Amniotic stem cell (primary cell): ENCODE results near the gene FGF4.

Experiments used
- DNase-seq: peaks from one replicate; lab custom pipeline; 2025; lab: John Stamatoyannopoulos, UW

The FGF4 gene

GRCh38 chr11:69807106-69807815, 32.1 kb upstream of the FGF4 start:
- DNase-seq: no peak

DNA sequence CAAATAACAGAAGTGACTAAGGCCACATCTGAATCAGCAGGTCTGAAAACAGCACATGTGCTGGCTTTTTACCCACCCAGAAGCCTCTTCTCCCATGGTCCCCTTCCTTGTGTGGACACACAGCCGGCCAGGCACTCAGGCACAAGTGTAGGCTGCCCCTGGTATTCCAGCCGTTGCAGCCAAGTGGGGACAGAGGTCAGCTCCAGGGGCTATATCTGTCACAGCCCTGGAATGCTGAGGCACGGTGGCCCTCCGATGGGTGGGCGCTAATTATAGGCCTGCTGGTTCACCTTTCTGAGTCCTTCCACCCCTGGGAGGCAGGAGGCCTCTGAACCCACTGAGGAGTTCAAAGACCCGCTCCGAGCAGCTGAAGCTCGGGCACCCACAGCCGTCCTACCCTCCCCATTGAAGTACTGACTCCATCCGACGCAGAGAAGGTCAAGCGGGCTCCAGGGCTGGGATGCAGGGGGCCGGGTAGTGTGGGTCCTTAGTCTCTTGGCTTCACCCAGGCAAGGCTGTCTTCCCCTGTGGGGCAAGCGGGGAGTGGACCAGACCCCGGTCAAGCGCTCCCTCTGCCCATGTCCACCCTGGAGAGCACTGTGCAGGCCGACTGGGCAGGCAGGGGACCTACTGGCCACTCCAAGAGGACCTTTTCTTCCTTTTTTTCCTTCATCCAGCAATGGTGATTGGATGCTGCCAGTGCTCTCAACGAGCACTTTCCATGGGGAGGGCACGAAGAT, 29.8 kb upstream of the FGF4 start:
- no peak for DNase-seq

- no peak for DNase-seq
Observed at GRCh38 chr11:69803604-69804218, 28.6 kb upstream of the FGF4 start.

- DNase-seq: no peak
Observed at GRCh38 chr11:69803022-69803421, 27.9 kb upstream of the FGF4 start.

DNA sequence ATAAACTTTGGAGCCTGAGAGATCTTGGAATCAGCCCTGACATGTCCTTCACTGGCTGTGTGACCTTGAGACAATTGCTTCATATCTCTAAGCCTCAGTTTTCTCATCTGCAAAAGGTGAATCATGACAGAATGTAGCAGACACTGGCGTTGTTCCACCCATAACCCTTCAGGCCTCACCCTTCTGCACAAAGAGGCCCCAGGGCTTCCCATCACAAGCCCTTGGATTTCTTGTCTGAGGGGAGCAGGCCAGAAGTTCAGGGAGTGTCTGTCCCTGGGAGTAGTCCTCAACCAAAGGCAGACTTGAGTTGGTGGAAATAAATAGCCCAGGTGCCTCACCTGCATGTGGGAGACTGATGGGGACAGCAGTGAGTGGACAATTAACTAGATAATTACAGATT, 27.4 kb upstream of the FGF4 start:
- no peak for DNase-seq

DNA sequence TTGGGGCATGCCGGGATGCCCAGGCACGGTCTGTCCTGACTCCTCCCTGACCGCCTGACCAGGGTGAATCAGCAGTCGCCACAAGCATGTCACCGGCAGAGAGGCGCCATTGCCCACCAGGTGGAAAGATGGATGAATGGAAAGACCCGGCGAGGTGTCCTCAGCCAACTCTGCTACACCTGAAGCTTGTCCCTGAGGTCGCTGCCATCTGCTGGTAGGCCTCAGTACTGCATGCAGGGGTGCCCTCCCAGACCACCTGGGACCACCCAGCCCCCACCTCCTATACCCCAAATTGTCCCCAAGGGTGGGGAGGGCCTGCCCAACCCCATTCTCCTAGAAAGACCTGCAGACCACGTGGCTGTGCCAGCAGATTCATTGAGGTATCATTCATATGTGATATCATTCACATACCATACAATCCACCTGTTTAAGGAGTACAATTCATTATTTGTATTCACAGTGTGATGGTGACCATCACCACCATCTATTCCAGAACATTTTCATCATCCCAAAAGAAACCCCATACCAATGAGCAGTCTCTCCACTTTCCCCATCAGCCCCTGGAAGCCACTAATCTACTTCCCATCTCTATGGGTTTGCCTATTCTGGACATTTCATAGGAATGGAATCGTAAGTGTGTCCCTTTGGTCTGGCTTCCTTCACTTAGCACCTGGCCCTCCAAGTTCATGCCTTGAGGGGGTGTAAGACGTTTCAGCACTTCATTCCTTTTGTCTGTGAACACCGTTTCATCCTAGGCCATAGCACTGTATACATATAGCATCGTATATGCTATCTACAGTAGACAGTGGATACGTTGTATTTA, 26.6 kb upstream of the FGF4 start:
- DNase-seq: no peak

GRCh38 chr11:69800278-69800677, 25.1 kb upstream of the FGF4 start:
- DNase-seq: no peak

DNA sequence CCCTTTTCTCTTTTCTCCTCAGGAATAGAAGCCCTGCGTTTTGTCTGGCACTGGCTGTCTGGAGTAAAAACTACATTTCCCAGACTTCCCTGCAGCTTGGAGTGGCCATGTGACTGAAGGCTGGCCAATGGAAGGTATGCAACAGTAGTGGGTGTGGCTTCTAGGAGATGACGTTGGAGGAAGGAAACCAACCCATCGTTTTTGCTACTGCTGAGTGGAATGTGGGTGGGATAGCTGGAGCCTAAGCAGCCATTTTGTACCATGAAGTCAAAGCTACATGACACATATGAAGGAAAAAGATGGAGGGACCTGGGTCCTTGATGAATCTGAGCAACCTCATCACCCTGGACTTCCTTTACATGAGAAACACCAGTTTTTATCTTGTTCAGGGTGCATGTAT, 24.4 kb upstream of the FGF4 start:
- no peak for DNase-seq

- no peak for DNase-seq
Observed at GRCh38 chr11:69799097-69799496, 24.0 kb upstream of the FGF4 start.

GRCh38 chr11:69797737-69798528, 22.8 kb upstream of the FGF4 start:
- no peak for DNase-seq

DNA sequence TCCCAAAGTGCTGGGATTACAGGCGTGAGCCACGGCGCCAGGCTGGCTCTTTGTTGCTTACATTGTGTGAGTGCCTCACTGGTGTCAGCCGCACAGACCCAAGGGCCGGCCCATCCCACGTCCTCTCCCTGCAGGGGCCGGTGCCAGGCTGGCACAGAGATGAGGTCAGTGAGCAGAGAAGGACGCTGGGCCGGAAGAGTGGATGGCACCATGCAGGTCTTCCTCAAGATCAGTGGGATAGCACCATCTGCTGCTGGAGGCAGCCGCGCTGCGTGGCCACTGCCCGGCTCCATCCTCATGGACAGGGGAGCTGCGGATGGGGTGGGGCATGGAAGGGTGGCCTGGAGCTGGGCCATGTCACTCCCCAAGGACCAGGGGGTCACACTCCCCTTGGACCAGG, 22.0 kb upstream of the FGF4 start:
- DNase-seq: no peak

- DNase-seq: no peak
Observed at GRCh38 chr11:69796063-69796462, 20.9 kb upstream of the FGF4 start.

GRCh38 chr11:69791276-69792180, 16.4 kb upstream of the FGF4 start:
- peak; percentile 39 for DNase-seq

DNA sequence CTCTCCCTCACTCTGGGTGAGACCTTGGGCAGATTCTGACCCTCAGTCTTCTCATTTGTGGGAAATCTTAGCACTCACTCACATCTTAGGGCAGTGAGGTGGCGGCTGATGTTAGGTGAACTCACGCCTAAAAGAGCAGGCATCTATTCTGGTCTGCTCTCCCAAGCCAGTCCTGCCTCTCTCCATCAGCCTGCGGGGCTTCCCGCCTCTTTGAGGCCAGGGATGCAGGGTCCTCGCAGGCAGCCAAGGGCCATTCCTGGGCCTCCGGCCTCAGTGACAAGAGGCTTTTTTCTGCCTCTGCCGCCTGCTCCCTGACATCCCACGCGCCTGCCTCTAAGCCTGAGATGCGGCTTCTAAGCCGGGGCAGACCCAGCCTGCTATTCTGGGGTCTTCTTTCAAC, 13.8 kb upstream of the FGF4 start:
- DNase-seq: no peak

DNA sequence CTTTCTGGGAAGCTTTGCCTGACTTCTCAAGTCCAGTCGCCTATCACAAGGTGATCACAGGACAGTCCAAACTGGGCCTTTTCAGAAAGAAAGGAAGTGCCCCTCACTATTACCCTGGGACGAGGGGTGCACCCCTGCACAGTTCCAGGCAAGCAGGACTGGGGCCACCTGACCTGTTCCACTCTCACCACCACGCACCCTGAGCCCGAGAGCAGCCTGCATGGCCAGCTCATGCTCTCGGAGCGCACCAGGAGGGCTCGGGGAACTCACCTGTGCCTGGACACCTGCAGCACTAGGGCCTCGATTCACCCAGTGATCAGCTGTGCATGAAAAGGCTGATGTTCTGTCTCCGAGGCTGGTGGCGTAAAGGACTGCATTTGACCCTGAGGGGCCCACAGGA, 12.8 kb upstream of the FGF4 start:
- no peak for DNase-seq

DNA sequence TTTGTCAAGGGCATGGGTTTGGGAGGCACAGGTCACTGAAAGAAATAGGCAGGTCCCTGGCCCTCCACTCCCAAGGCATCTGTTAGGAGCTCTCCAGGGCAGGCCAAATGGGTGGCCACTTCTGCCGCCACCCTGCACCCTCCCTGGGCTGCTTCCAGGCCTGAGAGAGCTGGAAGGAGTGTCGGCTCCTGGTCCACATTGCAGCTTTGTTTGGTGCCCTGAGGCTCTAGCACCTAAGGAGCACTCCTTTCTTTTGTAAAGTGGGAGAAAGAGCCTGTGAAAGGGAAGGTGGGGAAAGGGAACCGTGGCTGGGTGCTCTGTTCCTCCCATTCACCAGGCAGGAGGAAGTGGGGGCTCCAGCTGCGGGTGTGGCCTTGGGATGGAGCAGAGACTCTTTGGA, 12.3 kb upstream of the FGF4 start:
- DNase-seq: no peak

DNA sequence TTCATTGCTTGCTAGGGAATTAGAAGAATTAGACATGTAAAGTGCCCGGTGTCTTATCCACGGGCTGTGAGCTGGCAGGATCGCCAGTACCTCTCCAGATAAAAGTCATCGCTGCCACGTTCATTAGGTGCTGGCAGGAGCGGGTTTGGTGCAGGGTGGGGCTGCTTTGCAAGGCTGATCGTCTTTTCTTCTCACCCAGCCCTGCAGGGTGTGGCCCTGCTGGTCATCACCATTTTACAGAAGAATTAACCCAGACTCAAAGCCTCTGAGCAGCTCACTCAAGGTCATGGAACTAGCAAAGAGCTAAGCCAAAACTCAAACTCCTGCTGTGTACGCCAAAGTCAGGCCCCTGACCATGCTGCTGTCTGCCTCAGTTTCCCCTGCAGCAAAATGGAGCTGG, 6.1 kb upstream of the FGF4 start:
- DNase-seq: no peak

DNA sequence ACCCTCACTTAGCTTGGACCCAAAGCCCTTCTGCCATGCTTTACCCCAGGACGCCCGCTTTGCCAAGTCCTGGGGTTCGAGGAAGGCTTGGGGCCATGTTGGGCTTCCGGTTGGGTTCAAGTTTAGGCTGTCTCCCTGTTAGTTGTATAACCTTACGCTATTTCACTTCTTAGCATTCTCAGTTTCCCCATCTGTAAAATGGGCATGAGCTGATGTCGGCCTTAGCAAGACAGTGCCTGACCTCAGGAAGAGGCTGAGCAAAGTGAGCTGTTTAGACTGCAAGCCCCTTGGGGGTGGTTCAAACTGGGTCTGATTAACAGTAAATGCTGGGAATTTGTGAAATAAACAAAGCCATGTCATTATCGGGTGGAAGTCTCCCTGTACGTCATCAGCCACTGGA, 3.2 kb upstream of the FGF4 start:
- DNase-seq: no peak

DNA sequence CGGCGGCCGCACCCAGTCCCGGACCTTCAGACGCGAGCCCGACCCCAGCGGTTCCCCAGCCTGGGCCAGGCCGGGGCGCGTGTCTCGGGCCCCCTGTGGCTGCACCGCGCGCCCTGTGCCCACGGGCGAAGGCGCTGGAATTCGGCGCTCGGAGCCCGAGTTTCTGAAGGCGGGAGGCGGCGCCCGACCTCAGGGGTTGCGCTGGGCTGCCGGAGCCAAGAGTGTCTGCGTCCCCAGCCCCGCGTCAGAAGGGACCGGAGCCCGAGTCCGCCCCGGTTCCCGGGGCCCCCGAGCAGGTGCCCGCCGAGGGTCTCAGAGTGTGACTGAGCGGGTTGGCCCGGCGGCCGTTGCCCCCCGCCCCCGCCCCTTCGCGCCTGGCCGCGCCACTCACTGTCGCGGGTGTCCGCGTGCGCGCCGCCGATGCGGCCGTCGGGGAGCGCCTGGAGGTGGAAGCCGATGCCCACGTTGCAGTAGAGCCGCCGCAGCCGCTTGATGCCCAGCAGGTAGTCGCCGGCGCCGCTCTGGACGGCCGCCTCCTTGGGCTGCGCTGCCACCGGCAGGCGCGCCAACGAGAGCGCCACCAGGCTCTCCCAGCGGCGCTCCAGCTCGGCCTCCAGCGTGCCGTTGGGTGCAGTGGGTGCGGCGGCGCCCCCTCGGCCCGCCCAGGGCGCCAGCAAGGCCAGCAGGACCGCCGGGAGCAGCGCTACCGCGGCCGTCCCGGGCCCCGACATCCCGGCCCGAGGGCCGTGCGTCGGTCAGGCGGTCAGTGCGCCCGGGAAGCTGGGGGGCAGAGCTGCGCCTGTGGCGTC, 583 bp downstream of the FGF4 start:
- DNase-seq: no peak
